Fibroblast of skin of left biceps (primary cell): ENCODE data around the gene SLC39A3.

Experiments used
- DNase-seq, 2 experiments: peaks; one replicate each; pipeline ENCODE4 v3.0.0-alpha.2; 2013; ENCODE audit warnings: low read depth in 2 of 2

Gene SLC39A3

GRCh38 chr19:2747349-2747748 is 7.5 kb upstream of the SLC39A3 start:
- no peak for DNase-seq

GRCh38 chr19:2744113-2744512 is 4.3 kb upstream of the SLC39A3 start:
- no peak for DNase-seq

GRCh38 chr19:2743099-2743498 is 3.3 kb upstream of the SLC39A3 start:
- no peak for DNase-seq

GRCh38 chr19:2740314-2740656 is 468 bp upstream of the SLC39A3 start:
- DNase-seq: no peak

GRCh38 chr19:2736550-2737190 is 3.1 kb downstream of the SLC39A3 start:
- DNase-seq: no peak

GRCh38 chr19:2735374-2735773 is 4.4 kb downstream of the SLC39A3 start:
- no peak for DNase-seq

- DNase-seq: no peak
Measured at GRCh38 chr19:2734589-2735288, 5.1 kb downstream of the SLC39A3 start.

- DNase-seq: no peak
Measured at GRCh38 chr19:2733930-2734588, 5.8 kb downstream of the SLC39A3 start.

GRCh38 chr19:2732883-2733282 is 6.9 kb downstream of the SLC39A3 start:
- no peak for DNase-seq

GRCh38 chr19:2732157-2732725 is 7.6 kb downstream of the SLC39A3 start:
- no peak for DNase-seq

- no peak for DNase-seq
Measured at GRCh38 chr19:2731181-2731995, 8.4 kb downstream of the SLC39A3 start.

GRCh38 chr19:2729943-2730818 is 9.6 kb downstream of the SLC39A3 start:
- DNase-seq: no peak

GRCh38 chr19:2728783-2729387 is 10.9 kb downstream of the SLC39A3 start:
- no peak for DNase-seq

GRCh38 chr19:2727640-2727944 is 12.2 kb downstream of the SLC39A3 start:
- no peak for DNase-seq

- DNase-seq: no peak
Measured at GRCh38 chr19:2726904-2727639, 12.7 kb downstream of the SLC39A3 start.

- no peak for DNase-seq
Measured at GRCh38 chr19:2726160-2726855, 13.5 kb downstream of the SLC39A3 start.

GRCh38 chr19:2724148-2724557 is 15.7 kb downstream of the SLC39A3 start:
- no peak for DNase-seq

- DNase-seq: no peak
Measured at GRCh38 chr19:2723747-2724146, 16.1 kb downstream of the SLC39A3 start.

GRCh38 chr19:2723345-2723715 is 16.5 kb downstream of the SLC39A3 start:
- DNase-seq: no peak
